B cell (primary cell): ENCODE measurements around the gene C6orf47. TPM values are rescaled to one million over a fixed set of nuclear protein-coding genes. Genes with fewer than 3 reads are reported as not detected.

ENCODE experiments used
- ATAC-seq: fragments of 200-7000 bp; cut with Tn5 transposase; one replicate; pipeline ENCODE4 v1.10.0; 2021; ENCODE audit warnings: low read depth, mild to moderate bottlenecking, moderate number of reproducible peaks, moderate library complexity
- CTCF ChIA-PET: fragments of 350-600 bp; sonication (Branson Sonifier 250); formaldehyde crosslinking; loops from one replicate; lab custom pipeline; 2021; ENCODE audit warnings: antibody characterized with exemption, inconsistent platforms; lab: Charles Lee
- POLR2A ChIA-PET: fragments of 350-600 bp; sonication (Branson Sonifier 250); formaldehyde crosslinking; loops from one replicate; lab custom pipeline; 2021; ENCODE audit warnings: antibody characterized with exemption; lab: Charles Lee
- DNase-seq: peaks from one replicate; pipeline ENCODE4 v3.0.0; 2013
- H2AFZ ChIP-seq: 2 replicates; pipeline ENCODE4 v1.6.1; 2012; ENCODE audit warnings: mild to moderate bottlenecking, low read depth, low read length; ENCODE audit not compliant: insufficient read depth, poor library complexity, severe bottlenecking
- H3K27ac ChIP-seq, 2 donors: 1 replicate in 1 of 2; 2 replicates in 1 of 2; pipeline ENCODE4 v1.5.1; 2012 to 2013; ENCODE audit warnings: low read length in 2 of 2, mild to moderate bottlenecking in 2 of 2, moderate library complexity in 1 of 2
- H3K27me3 ChIP-seq, 4 experiments: fragments of 200-600 bp in 1 of 4; sonication (generic) in 1 of 4; replicated peaks in 1 of 4; 1 replicate in 2 of 4; 2 replicates in 2 of 4; pipeline versions ENCODE4 v1.6.1 to v1.7.0; 2013 to 2016; ENCODE audit warnings: low read length in 3 of 4, mild to moderate bottlenecking in 2 of 4, mixed read lengths in 1 of 4, moderate library complexity in 1 of 4; ENCODE audit not compliant: insufficient read depth in 4 of 4, control insufficient read depth in 3 of 4; ENCODE audit errors: control extremely low read depth in 1 of 4
- H3K36me3 ChIP-seq, 2 experiments: replicated peaks in 1 of 2; 1 replicate in 1 of 2; 2 replicates in 1 of 2; pipeline versions ENCODE4 v1.6.1 to v1.7.1; 2013; ENCODE audit warnings: low read length in 1 of 2; ENCODE audit not compliant: insufficient read depth in 2 of 2, control insufficient read depth in 1 of 2; ENCODE audit errors: control extremely low read depth in 1 of 2, extremely low read depth in 1 of 2
- H3K4me1 ChIP-seq, 2 donors: fragments of 200-600 bp in 1 of 2; sonication (generic) in 1 of 2; 1 replicate in 1 of 2; 2 replicates in 1 of 2; pipeline versions ENCODE4 v1.5.1 to v1.6.1; 2013 to 2017; ENCODE audit warnings: low read length in 2 of 2; ENCODE audit not compliant: control insufficient read depth in 2 of 2, insufficient read depth in 2 of 2
- H3K4me2 ChIP-seq: replicated peaks from 2 replicates; pipeline ENCODE3; 2012; ENCODE audit warnings: mild to moderate bottlenecking, low read depth, low read length; ENCODE audit not compliant: poor library complexity, severe bottlenecking
- H3K4me3 ChIP-seq, 5 experiments: fragments of 200-600 bp in 1 of 5; sonication (generic) in 1 of 5; 1 replicate in 3 of 5; 2 replicates in 2 of 5; pipeline versions ENCODE4 v1.5.1 to v1.7.0; 2011 to 2016; ENCODE audit warnings: low read length in 4 of 5, mild to moderate bottlenecking in 4 of 5, low read depth in 2 of 5, control low read depth in 1 of 5, moderate library complexity in 1 of 5; ENCODE audit not compliant: insufficient read depth in 1 of 5; ENCODE audit errors: control extremely low read depth in 1 of 5, extremely low read depth in 1 of 5
- H3K79me2 ChIP-seq: fragments of 200-600 bp; sonication (generic); one replicate; pipeline ENCODE4 v1.6.0; 2016; ENCODE audit warnings: low read length; ENCODE audit not compliant: control insufficient read depth, insufficient read depth
- H3K9ac ChIP-seq: fragments of 200-600 bp; sonication (generic); 2 replicates; pipeline ENCODE4 v1.6.1; 2017; ENCODE audit warnings: mild to moderate bottlenecking, low read length, moderate library complexity
- H3K9me3 ChIP-seq, 3 donors: one replicate each; pipeline versions ENCODE4 v1.6.1 to v1.7.1; 2013; ENCODE audit warnings: low read length in 2 of 3; ENCODE audit not compliant: control insufficient read depth in 2 of 3, insufficient read depth in 1 of 3; ENCODE audit errors: control extremely low read depth in 1 of 3
- H4K20me1 ChIP-seq: 2 replicates; pipeline ENCODE4 v1.6.0; 2012; ENCODE audit warnings: mild to moderate bottlenecking, low read length; ENCODE audit not compliant: insufficient read depth, control insufficient read depth, poor library complexity, severe bottlenecking
- H3K27ac Mint-ChIP-seq: one replicate; pipeline ENCODE4 v1.8.0; 2021; ENCODE audit warnings: mixed read lengths
- H3K27me3 Mint-ChIP-seq: one replicate; pipeline ENCODE4 v1.8.0; 2021; ENCODE audit warnings: mixed read lengths
- H3K4me1 Mint-ChIP-seq: one replicate; pipeline ENCODE4 v1.8.0; 2021; ENCODE audit warnings: mixed read lengths
- H3K4me3 Mint-ChIP-seq: one replicate; pipeline ENCODE4 v1.8.0; 2021; ENCODE audit warnings: mixed read lengths
- H3K9me3 Mint-ChIP-seq: one replicate; pipeline ENCODE4 v1.8.0; 2022; ENCODE audit warnings: mixed read lengths; ENCODE audit not compliant: insufficient read depth
- EZH2 ChIP-seq: IDR thresholded peaks from 2 replicates; pipeline ENCODE4 v1.6.1; 2012; ENCODE audit warnings: borderline replicate concordance, low read depth, mild to moderate bottlenecking, moderate library complexity, low read length; ENCODE audit not compliant: insufficient read depth, poor library complexity, severe bottlenecking
- WGBS: methylation state at CpG from one replicate; pipeline ENCODE4 v1.1.5; 2013; ENCODE audit warnings: missing lambda C conversion rate; ENCODE audit not compliant: insufficient coverage; 5-methylcytosine and 5-hydroxymethylcytosine counted together
- intact Hi-C: fragments of 100-400 bp; cut with micrococcal nuclease; formaldehyde crosslinking; loops from one replicate; pipeline ENCODE4 v1.10.0; 2022
- polyA plus RNA-seq: library from polyadenylated mRNA; depleted of rRNA; stranded (reverse); fragments of >200 nt; gene quantifications from 2 replicates; pipeline ENCODE4 v1.2.3, GENCODE V29; 2012
- total RNA-seq, 2 donors: library from RNA; stranded (reverse); fragments of 120-200 nt in 1 of 2; gene quantifications; 1 replicate in 1 of 2; 2 replicates in 1 of 2; pipeline versions ENCODE4 v1.2.3 to v1.2.4, GENCODE V29; 2013 to 2022
- TF ChIP-seq, protein P1 (sequence below): fragments of 200-600 bp; IDR thresholded peaks from one replicate; pipeline ENCODE4 v1.8.0; 2022; ENCODE audit warnings: antibody characterized with exemption, mild to moderate bottlenecking

Gene C6orf47
- total and polyA plus RNA-seq, 2 donors (not counting 1 experiment from before 2014, with no cell fraction given), result 7.6 to 34.0 TPM

DNA sequence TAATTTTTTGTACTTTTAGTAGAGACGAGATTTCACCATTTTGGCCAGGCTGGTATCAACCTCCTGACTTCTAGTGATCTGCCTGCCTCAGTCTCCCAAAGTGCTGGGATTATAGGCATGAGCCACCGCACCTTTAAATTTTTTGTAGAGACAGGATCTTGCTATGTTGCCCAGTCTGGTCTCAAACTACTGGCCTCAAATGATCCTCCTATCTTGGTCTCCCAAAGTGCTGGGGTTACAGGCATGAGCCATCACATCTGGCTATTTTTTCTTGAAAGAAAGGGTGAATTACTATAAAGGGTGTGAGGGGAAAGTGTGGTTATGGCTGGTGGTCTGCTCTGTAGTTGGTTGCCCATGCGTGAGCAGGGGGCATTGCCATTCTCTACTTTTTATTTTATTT lies 47.6 kb upstream of the C6orf47 start:
- no peak overlapping the region for H3K4me3 Mint-ChIP-seq
- H3K9ac ChIP-seq, result no peak overlapping the region
- ATAC-seq, result no peak
- ChIA-PET CTCF (no interaction called here), POLR2A (no interaction called here)
- no peak overlapping the region for H3K4me2 ChIP-seq
- H3K36me3 ChIP-seq, result no peaks in the 10 kb centered on the region
- no peak overlapping the region for H3K4me3 ChIP-seq
- H3K27me3 Mint-ChIP-seq, result peaks cover 3% of the 10 kb centered on the region
- H3K9me3 Mint-ChIP-seq, result no peaks in the 10 kb centered on the region
- 89% methylated on average over 1 of the region's 3 CpGs for WGBS
- peaks cover 0 to 6% (median 0%) of the 10 kb centered on the region in 4 experiments for H3K27me3 ChIP-seq
- H3K27ac ChIP-seq, result no peak overlapping the region
- DNase-seq, result no peak
- H3K4me1 Mint-ChIP-seq, result peaks cover 18% of the 10 kb centered on the region
- H3K27ac Mint-ChIP-seq, result no peak overlapping the region
- H2AFZ ChIP-seq, result no peak overlapping the region
- no peaks in the 10 kb centered on the region for H4K20me1 ChIP-seq
- intact Hi-C loops, result no loop called here
- no peaks in the 10 kb centered on the region for H3K79me2 ChIP-seq
- TF ChIP-seq, protein P1, sequence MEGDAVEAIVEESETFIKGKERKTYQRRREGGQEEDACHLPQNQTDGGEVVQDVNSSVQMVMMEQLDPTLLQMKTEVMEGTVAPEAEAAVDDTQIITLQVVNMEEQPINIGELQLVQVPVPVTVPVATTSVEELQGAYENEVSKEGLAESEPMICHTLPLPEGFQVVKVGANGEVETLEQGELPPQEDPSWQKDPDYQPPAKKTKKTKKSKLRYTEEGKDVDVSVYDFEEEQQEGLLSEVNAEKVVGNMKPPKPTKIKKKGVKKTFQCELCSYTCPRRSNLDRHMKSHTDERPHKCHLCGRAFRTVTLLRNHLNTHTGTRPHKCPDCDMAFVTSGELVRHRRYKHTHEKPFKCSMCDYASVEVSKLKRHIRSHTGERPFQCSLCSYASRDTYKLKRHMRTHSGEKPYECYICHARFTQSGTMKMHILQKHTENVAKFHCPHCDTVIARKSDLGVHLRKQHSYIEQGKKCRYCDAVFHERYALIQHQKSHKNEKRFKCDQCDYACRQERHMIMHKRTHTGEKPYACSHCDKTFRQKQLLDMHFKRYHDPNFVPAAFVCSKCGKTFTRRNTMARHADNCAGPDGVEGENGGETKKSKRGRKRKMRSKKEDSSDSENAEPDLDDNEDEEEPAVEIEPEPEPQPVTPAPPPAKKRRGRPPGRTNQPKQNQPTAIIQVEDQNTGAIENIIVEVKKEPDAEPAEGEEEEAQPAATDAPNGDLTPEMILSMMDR, result no peak
- no peaks in the 10 kb centered on the region for H3K9me3 ChIP-seq
- peaks cover 15 to 24% of the 10 kb centered on the region in 2 donors for H3K4me1 ChIP-seq

DNA sequence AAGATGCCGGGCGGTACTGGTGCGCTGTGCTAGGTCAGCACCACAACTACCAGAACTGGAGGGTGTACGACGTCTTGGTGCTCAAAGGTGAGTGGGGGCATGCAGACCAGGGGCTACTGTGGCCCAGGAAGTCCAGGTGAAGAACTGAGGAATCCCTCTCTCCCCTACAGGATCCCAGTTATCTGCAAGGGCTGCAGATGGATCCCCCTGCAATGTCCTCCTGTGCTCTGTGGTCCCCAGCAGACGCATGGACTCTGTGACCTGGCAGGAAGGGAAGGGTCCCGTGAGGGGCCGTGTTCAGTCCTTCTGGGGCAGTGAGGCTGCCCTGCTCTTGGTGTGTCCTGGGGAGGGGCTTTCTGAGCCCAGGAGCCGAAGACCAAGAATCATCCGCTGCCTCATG lies 47.1 kb upstream of the C6orf47 start:
- intact Hi-C loops, result no loop called here
- Histone ChIP-seq H3K27me3 (peaks cover 0 to 6% (median 0%) of the 10 kb centered on the region in 4 experiments), H3K9ac (no peak overlapping the region), H3K4me1 (peaks cover 15 to 24% of the 10 kb centered on the region in 2 donors), H3K36me3 (no peaks in the 10 kb centered on the region), H2AFZ (no peak overlapping the region), H3K79me2 (peaks cover 3% of the 10 kb centered on the region), H3K27ac (no peak overlapping the region), H3K9me3 (no peaks in the 10 kb centered on the region), H3K4me3 (no peak overlapping the region), H3K4me2 (no peak overlapping the region), H4K20me1 (no peaks in the 10 kb centered on the region)
- Mint-ChIP-seq H3K4me3 (no peak overlapping the region), H3K27me3 (peaks cover 2% of the 10 kb centered on the region), H3K9me3 (no peaks in the 10 kb centered on the region), H3K4me1 (peaks cover 20% of the 10 kb centered on the region), H3K27ac (no peak overlapping the region)
- ATAC-seq (no peak), DNase-seq (no peak)
- ChIA-PET CTCF (no interaction called here), POLR2A (no interaction called here)
- WGBS, result 94% methylated on average over 8 of the region's 10 CpGs
- TF ChIP-seq, protein P1, result no peak
- TF ChIP-seq EZH2, result no peak
